HepG2 (cell line): ENCODE data around the gene SRCIN1. TPM values are rescaled to one million over a fixed set of nuclear protein-coding genes. Genes with fewer than 3 reads are reported as not detected.
A peak's percentile ranks its signal among the peaks of the same experiment; 100 is the strongest.

Experiments used
- ATAC-seq: fragments of 200-7000 bp; cut with Tn5 transposase; 3 replicates; pipeline ENCODE4 v1.9.1; 2020; ENCODE audit warnings: mild to moderate bottlenecking, moderate library complexity
- BruUV-seq: library from RNA; stranded (reverse); fragments of 400-500 nt; replicated peaks from 2 replicates; lab custom pipeline; 2021; lab: Mats Ljungman, UMichigan
- CTCF ChIA-PET: fragments of 300-600 bp; formaldehyde crosslinking; extraction: SDS; loops from one replicate; lab custom pipeline; 2021; ENCODE audit warnings: low total read pairs, inconsistent platforms, low intra/inter-chr PET ratio; lab: Yijun Ruan, JAX
- POLR2A ChIA-PET: fragments of 350-600 bp; sonication (Branson Sonifier 250); formaldehyde crosslinking; loops from one replicate; lab custom pipeline; 2020; ENCODE audit warnings: antibody characterized with exemption, inconsistent platforms; lab: Yijun Ruan, JAX
- DNase-seq: peaks from one replicate; pipeline ENCODE4 v3.0.0-alpha.2; 2015; ENCODE audit warnings: low spot score
- FAIRE-seq: peaks from 3 replicates; lab custom pipeline; 2011; peaks lifted over from hg19 to GRCh38; lab: Jason Lieb, UNC
- H2AFZ ChIP-seq: one replicate; pipeline ENCODE4 v1.6.1; 2011; ENCODE audit warnings: low read length, inconsistent platforms
- H3K27ac ChIP-seq: fragments of 300-600 bp; 3 replicates; pipeline ENCODE4 v1.8.0; 2011; ENCODE audit warnings: mixed run types, mild to moderate bottlenecking, mixed read lengths, low read length, inconsistent platforms; ENCODE audit not compliant: insufficient read depth; ENCODE audit errors: extremely low read length
- H3K27me3 ChIP-seq, 2 experiments: fragments of 200-600 bp in 1 of 2; 2 replicates in 1 of 2; 3 replicates in 1 of 2; pipeline versions ENCODE4 v1.6.0 to v1.8.0; 2011; ENCODE audit warnings: low read length in 2 of 2, mild to moderate bottlenecking in 2 of 2, moderate library complexity in 2 of 2, inconsistent platforms in 1 of 2; ENCODE audit not compliant: insufficient read depth in 2 of 2, control insufficient read depth in 1 of 2
- H3K36me3 ChIP-seq, 2 experiments: fragments of 200-600 bp in 1 of 2; replicated peaks in 1 of 2; 2 replicates in 1 of 2; 3 replicates in 1 of 2; pipeline versions ENCODE4 v1.5.1 to v1.8.0; 2011; ENCODE audit warnings: low read length in 2 of 2, inconsistent platforms in 1 of 2; ENCODE audit not compliant: insufficient read depth in 2 of 2, control insufficient read depth in 1 of 2
- H3K4me1 ChIP-seq: 2 replicates; pipeline ENCODE4 v1.5.1; 2012; ENCODE audit warnings: low read length, inconsistent platforms; ENCODE audit not compliant: insufficient read depth
- H3K4me2 ChIP-seq: 2 replicates; pipeline ENCODE4 v1.6.0; 2011; ENCODE audit warnings: low read depth, low read length, inconsistent platforms
- H3K4me3 ChIP-seq, 3 experiments: fragments of 200-600 bp in 1 of 3; sonication (generic), shearing (Covaris generic) in 1 of 3; replicated peaks in 1 of 3; 2 replicates each; pipeline ENCODE4 v1.5.1; 2011 to 2016; ENCODE audit warnings: low read length in 3 of 3, inconsistent platforms in 2 of 3, low read depth in 2 of 3, mild to moderate bottlenecking in 2 of 3, control low read depth in 1 of 3, mixed read lengths in 1 of 3; ENCODE audit not compliant: insufficient read depth in 1 of 3
- H3K79me2 ChIP-seq: one replicate; pipeline ENCODE4 v1.6.1; 2011; ENCODE audit warnings: low read length, inconsistent platforms; ENCODE audit not compliant: insufficient read depth
- H3K9ac ChIP-seq: 2 replicates; pipeline ENCODE4 v1.6.0; 2011; ENCODE audit warnings: mild to moderate bottlenecking, low read depth, low read length, inconsistent platforms; ENCODE audit not compliant: insufficient read depth
- H3K9me3 ChIP-seq: 2 replicates; pipeline ENCODE4 v1.5.1; 2012; ENCODE audit warnings: mild to moderate bottlenecking, low read length
- H4K20me1 ChIP-seq: 2 replicates; pipeline ENCODE4 v1.6.0; 2011; ENCODE audit warnings: inconsistent platforms, mild to moderate bottlenecking, low read length, moderate library complexity; ENCODE audit not compliant: insufficient read depth
- ARID2 ChIP-seq: sonication (generic); formaldehyde crosslinking; IDR thresholded peaks from 2 replicates; pipeline ENCODE4 v1.8.1; 2022; ENCODE audit warnings: mild to moderate bottlenecking, missing genetic modification reagents, borderline replicate concordance
- CC2D1A ChIP-seq: sonication (generic); formaldehyde crosslinking; IDR thresholded peaks from 2 replicates; pipeline ENCODE4 v1.8.1; 2023; ENCODE audit warnings: mild to moderate bottlenecking, missing genetic modification reagents
- HNF4G ChIP-seq, 2 experiments: sonication (generic) in 1 of 2; formaldehyde crosslinking in 1 of 2; IDR thresholded peaks; 2 replicates each; pipeline versions ENCODE4 v1.4.0 to v1.6.1; 2011 to 2020; ENCODE audit warnings: borderline replicate concordance in 2 of 2, low read depth in 2 of 2, mild to moderate bottlenecking in 2 of 2, low read length in 1 of 2, missing genetic modification reagents in 1 of 2, moderate library complexity in 1 of 2
- KAT7 ChIP-seq: IDR thresholded peaks from 2 replicates; pipeline ENCODE4 v1.6.1; 2018; ENCODE audit warnings: borderline replicate concordance, missing compliant biosample characterization
- PHF21A ChIP-seq: sonication (generic); formaldehyde crosslinking; IDR thresholded peaks from 2 replicates; pipeline ENCODE4 v1.5.0; 2020; ENCODE audit warnings: mild to moderate bottlenecking, missing genetic modification reagents
- POLR2AphosphoS5 ChIP-seq: IDR thresholded peaks from 2 replicates; pipeline ENCODE4 v1.6.1; 2012; ENCODE audit warnings: low read depth, low read length
- RXRB ChIP-seq: IDR thresholded peaks from 2 replicates; pipeline ENCODE4 v1.6.1; 2016; ENCODE audit warnings: borderline replicate concordance, missing genetic modification reagents, missing compliant biosample characterization
- SALL1 ChIP-seq: sonication (generic); formaldehyde crosslinking; IDR thresholded peaks from 2 replicates; pipeline ENCODE4 v1.8.0; 2022; ENCODE audit warnings: mild to moderate bottlenecking, missing genetic modification reagents
- ZFX ChIP-seq: sonication (generic); formaldehyde crosslinking; IDR thresholded peaks from 2 replicates; pipeline ENCODE4 v1.4.0; 2020; ENCODE audit warnings: mild to moderate bottlenecking, low read depth, missing genetic modification reagents, moderate library complexity
- ZNF121 ChIP-seq: sonication (generic); formaldehyde crosslinking; IDR thresholded peaks from 2 replicates; pipeline ENCODE4 v1.5.0; 2020; ENCODE audit warnings: mild to moderate bottlenecking, missing genetic modification reagents
- ZNF430 ChIP-seq: sonication (generic); formaldehyde crosslinking; IDR thresholded peaks from 2 replicates; pipeline ENCODE4 v1.9.0; 2021; ENCODE audit warnings: mild to moderate bottlenecking, missing genetic modification reagents
- ZNF460 ChIP-seq: sonication (generic); formaldehyde crosslinking; IDR thresholded peaks from 2 replicates; pipeline ENCODE4 v1.5.1; 2020; ENCODE audit warnings: missing genetic modification reagents, mild to moderate bottlenecking, borderline replicate concordance
- WGBS: methylation state at CpG from one replicate; pipeline ENCODE4 v1.1.6; 2017; ENCODE audit warnings: low lambda C conversion rate; 5-methylcytosine and 5-hydroxymethylcytosine counted together
- in situ Hi-C: cut with HindIII; loops from 2 replicates; pipeline ENCODE4 v1.10.0; 2017; ENCODE audit warnings: low pct_unique_long_range_greater_than_20kb; ENCODE audit not compliant: extremely low pct_ligation_motif_present
- intact Hi-C: fragments of 100-400 bp; cut with micrococcal nuclease; formaldehyde crosslinking; loops from one replicate; pipeline ENCODE4 v1.10.0; 2022; ENCODE audit not compliant: unreplicated experiment
- polyA plus RNA-seq, 8 experiments: library from polyadenylated mRNA; depleted of rRNA in 3 of 8; stranded (reverse) in 7 of 8; unstranded in 1 of 8; fragments of >200 nt; fragmentation: Illumina TruSeq in 4 of 8; extraction: Trizol in 4 of 8; gene quantifications; 2 replicates each; pipeline versions ENCODE4 v1.2.1 to v1.2.3, GENCODE V29; 2011 to 2016; ENCODE audit warnings: low read depth in 4 of 8, missing spikeins in 1 of 8, mixed read lengths in 1 of 8; ENCODE audit not compliant: insufficient read depth in 1 of 8
- total RNA-seq, 5 experiments: library from RNA; depleted of rRNA; stranded (reverse); fragments of >200 nt; fragmentation: Illumina TruSeq; extraction: Trizol; gene quantifications; 2 replicates each; pipeline ENCODE4 v1.2.3, GENCODE V29; 2016; ENCODE audit warnings: low read depth in 1 of 5
- TF ChIP-seq, protein P1 (sequence below): sonication (generic); formaldehyde crosslinking; IDR thresholded peaks from 2 replicates; pipeline ENCODE4 v1.5.0; 2020; ENCODE audit warnings: missing genetic modification reagents, mild to moderate bottlenecking, borderline replicate concordance
- TF ChIP-seq, protein P2 (sequence below): IDR thresholded peaks from 2 replicates; pipeline ENCODE4 v1.4.0; 2020; ENCODE audit warnings: mild to moderate bottlenecking, missing genetic modification reagents
- TF ChIP-seq, protein P3 (sequence below): IDR thresholded peaks from 2 replicates; pipeline ENCODE4 v1.6.1; 2016; ENCODE audit warnings: missing biosample characterization, missing genetic modification reagents, low read depth
- TF ChIP-seq, protein P4 (sequence below): sonication (generic); formaldehyde crosslinking; IDR thresholded peaks from 2 replicates; pipeline ENCODE4 v1.8.0; 2022; ENCODE audit warnings: mild to moderate bottlenecking, missing genetic modification reagents

SRCIN1 gene
- total and polyA plus RNA-seq, 2 of the 13 experiments (the other 11 are each of a cell fraction or from before 2014, with no cell fraction given) = 1.2 to 9.6 TPM

DNA sequence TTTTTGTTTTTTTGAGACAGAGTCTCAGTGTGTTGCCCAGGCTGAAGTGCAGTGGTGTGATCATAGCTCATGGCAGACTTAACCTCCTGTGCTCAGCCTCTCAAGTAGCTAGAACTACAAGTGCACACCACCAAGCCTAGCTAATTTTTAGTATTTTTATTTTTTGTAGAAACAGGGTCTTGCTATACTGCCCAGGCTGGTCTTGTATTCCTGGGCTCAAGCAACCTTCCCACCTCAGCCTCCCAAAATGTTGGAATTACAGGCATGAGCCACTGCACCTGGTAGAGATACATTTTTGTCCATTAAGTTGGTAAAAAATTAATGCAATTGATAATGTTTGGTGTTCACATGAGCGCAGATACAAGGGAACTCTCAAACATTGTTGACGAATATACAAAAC, 22.2 kb upstream of the SRCIN1 start:
- POLR2A ChIA-PET = interaction anchor here (1.1 to 2.7 kb wide), 5 partner anchors 10 to 30 kb away, joined by 3 to 14 read pairs (median 5); no protein-coding TSS in a partner anchor
- Histone ChIP-seq H4K20me1 (no peaks in the 10 kb centered on the region), H3K79me2 (no peaks in the 10 kb centered on the region), H3K4me2 (peak overlapping the region; percentile 35; the same call in 1 of the 2 replicates), H3K4me1 (peaks cover 55% of the 10 kb centered on the region), H3K4me3 (no peak overlapping the region), H3K9ac (peak overlapping the region; percentile 9), H3K27me3 (no peaks in the 10 kb centered on the region), H3K36me3 (no peaks in the 10 kb centered on the region), H2AFZ (no peak overlapping the region), H3K27ac (peak overlapping the region; percentile 59), H3K9me3 (no peaks in the 10 kb centered on the region)
- 97% methylated on average over 2 of the region's 2 CpGs for WGBS
- CTCF ChIA-PET = interaction anchor here (1.2 kb wide), 1 partner anchor 22 kb away, joined by 7 read pairs; the partner anchor contains the start of gene SRCIN1
- DNase-seq = no peak
- no TSS peak for BruUV-seq
- intact Hi-C loops = no loop called here
- in situ Hi-C loops = no loop called here
- FAIRE-seq = no peak
- peak; percentile 67 for ATAC-seq
- TF ChIP-seq ZFX (CRISPR knock-in tag) (no peak), SALL1 (CRISPR knock-in tag) (no peak), ARID2 (CRISPR knock-in tag) (0 out of 2 replicates have a peak, but pooled peaks have one; percentile 34), CC2D1A (CRISPR knock-in tag) (no peak), POLR2AphosphoS5 (no peak), KAT7 (peak; percentile 26; the same call in 1 of the 2 replicates), HNF4G (IDR thresholded peaks at IDR 0.05; ENCODE audit: borderline replicate concordance, low read depth, low read length) (no peak), HNF4G (CRISPR knock-in tag; IDR thresholded peaks at IDR 0.05; ENCODE audit: borderline replicate concordance, low read depth) (no peak), ZNF430 (CRISPR knock-in tag) (no peak), ZNF121 (CRISPR knock-in tag) (peak; percentile 97), ZNF460 (CRISPR knock-in tag) (peak; percentile 31; the same call in 1 of the 2 replicates), RXRB (CRISPR knock-in tag) (no peak; the same call in 1 of the 2 replicates), PHF21A (CRISPR knock-in tag) (0 out of 2 replicates have a peak, but pooled peaks have one; percentile 9)
- TF ChIP-seq, protein P1, sequence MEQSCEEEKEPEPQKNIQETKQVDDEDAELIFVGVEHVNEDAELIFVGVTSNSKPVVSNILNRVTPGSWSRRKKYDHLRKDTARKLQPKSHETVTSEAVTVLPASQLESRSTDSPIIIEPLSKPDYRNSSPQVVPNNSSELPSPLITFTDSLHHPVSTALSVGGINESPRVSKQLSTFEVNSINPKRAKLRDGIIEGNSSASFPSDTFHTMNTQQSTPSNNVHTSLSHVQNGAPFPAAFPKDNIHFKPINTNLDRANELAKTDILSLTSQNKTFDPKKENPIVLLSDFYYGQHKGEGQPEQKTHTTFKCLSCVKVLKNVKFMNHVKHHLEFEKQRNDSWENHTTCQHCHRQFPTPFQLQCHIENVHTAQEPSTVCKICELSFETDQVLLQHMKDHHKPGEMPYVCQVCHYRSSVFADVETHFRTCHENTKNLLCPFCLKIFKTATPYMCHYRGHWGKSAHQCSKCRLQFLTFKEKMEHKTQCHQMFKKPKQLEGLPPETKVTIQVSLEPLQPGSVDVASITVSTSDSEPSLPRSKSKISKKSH (CRISPR knock-in tag) = no peak
- TF ChIP-seq, protein P2, sequence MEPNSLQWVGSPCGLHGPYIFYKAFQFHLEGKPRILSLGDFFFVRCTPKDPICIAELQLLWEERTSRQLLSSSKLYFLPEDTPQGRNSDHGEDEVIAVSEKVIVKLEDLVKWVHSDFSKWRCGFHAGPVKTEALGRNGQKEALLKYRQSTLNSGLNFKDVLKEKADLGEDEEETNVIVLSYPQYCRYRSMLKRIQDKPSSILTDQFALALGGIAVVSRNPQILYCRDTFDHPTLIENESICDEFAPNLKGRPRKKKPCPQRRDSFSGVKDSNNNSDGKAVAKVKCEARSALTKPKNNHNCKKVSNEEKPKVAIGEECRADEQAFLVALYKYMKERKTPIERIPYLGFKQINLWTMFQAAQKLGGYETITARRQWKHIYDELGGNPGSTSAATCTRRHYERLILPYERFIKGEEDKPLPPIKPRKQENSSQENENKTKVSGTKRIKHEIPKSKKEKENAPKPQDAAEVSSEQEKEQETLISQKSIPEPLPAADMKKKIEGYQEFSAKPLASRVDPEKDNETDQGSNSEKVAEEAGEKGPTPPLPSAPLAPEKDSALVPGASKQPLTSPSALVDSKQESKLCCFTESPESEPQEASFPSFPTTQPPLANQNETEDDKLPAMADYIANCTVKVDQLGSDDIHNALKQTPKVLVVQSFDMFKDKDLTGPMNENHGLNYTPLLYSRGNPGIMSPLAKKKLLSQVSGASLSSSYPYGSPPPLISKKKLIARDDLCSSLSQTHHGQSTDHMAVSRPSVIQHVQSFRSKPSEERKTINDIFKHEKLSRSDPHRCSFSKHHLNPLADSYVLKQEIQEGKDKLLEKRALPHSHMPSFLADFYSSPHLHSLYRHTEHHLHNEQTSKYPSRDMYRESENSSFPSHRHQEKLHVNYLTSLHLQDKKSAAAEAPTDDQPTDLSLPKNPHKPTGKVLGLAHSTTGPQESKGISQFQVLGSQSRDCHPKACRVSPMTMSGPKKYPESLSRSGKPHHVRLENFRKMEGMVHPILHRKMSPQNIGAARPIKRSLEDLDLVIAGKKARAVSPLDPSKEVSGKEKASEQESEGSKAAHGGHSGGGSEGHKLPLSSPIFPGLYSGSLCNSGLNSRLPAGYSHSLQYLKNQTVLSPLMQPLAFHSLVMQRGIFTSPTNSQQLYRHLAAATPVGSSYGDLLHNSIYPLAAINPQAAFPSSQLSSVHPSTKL = no peak
- TF ChIP-seq, protein P3, sequence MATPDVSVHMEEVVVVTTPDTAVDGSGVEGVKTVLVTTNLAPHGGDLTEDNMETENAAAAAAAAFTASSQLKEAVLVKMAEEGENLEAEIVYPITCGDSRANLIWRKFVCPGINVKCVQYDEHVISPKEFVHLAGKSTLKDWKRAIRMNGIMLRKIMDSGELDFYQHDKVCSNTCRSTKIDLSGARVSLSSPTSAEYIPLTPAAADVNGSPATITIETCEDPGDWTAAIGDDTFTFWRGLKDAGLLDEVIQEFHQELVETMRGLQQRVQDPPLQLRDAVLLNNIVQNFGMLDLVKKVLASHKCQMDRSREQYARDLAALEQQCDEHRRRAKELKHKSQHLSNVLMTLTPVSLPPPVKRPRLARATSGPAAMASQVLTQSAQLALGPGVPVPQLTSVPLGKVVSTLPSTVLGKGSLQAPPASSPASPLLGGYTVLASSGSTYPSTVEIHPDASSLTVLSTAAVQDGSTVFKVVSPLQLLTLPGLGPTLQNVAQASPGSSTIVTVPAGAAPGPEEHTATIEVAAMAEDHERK (CRISPR knock-in tag) = no peak
- TF ChIP-seq, protein P4, sequence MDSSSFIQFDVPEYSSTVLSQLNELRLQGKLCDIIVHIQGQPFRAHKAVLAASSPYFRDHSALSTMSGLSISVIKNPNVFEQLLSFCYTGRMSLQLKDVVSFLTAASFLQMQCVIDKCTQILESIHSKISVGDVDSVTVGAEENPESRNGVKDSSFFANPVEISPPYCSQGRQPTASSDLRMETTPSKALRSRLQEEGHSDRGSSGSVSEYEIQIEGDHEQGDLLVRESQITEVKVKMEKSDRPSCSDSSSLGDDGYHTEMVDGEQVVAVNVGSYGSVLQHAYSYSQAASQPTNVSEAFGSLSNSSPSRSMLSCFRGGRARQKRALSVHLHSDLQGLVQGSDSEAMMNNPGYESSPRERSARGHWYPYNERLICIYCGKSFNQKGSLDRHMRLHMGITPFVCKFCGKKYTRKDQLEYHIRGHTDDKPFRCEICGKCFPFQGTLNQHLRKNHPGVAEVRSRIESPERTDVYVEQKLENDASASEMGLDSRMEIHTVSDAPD (CRISPR knock-in tag) = no peak
